Endothelial cell of umbilical vein (primary cell): ENCODE measurements around the gene SIVA1. TPM values are rescaled to one million over a fixed set of nuclear protein-coding genes. Genes with fewer than 3 reads are reported as not detected.

ENCODE experiments used
- BruUV-seq: library from RNA; stranded (reverse); fragments of 400-500 nt; replicated peaks from 2 replicates; lab custom pipeline; 2021; lab: Mats Ljungman, UMichigan
- CTCF ChIA-PET: fragments of 300-600, 350-600 bp; sonication (Branson Sonifier 250); formaldehyde crosslinking; loops from one replicate; lab custom pipeline; 2021; ENCODE audit warnings: antibody characterized with exemption, inconsistent platforms; lab: Charles Lee
- POLR2A ChIA-PET: fragments of 300-600, 350-600 bp; sonication (Branson Sonifier 250); formaldehyde crosslinking; loops from one replicate; lab custom pipeline; 2021; ENCODE audit warnings: antibody characterized with exemption, inconsistent platforms; lab: Charles Lee
- DNase-seq: peaks from one replicate; pipeline ENCODE4 v3.0.0-alpha.2; 2011; ENCODE audit warnings: low read depth, low spot score
- FAIRE-seq: peaks from 2 replicates; lab custom pipeline; 2011; peaks lifted over from hg19 to GRCh38; lab: Jason Lieb, UNC
- H2AFZ ChIP-seq: 2 replicates; pipeline ENCODE4 v1.6.0; 2012; ENCODE audit warnings: low read depth, low read length, control low read depth, inconsistent platforms
- H3K27ac ChIP-seq: 2 replicates; pipeline ENCODE4 v1.5.1; 2011; ENCODE audit warnings: low read depth, mild to moderate bottlenecking, control low read depth, low read length, moderate library complexity; ENCODE audit not compliant: insufficient read depth
- H3K27me3 ChIP-seq, 2 experiments: 2 replicates each; pipeline versions ENCODE4 v1.6.0 to v1.6.1; 2011; ENCODE audit warnings: low read length in 2 of 2, mixed read lengths in 1 of 2; ENCODE audit not compliant: control insufficient read depth in 2 of 2, insufficient read depth in 2 of 2
- H3K36me3 ChIP-seq, 2 experiments: 2 replicates in 1 of 2; 3 replicates in 1 of 2; pipeline ENCODE4 v1.5.1; 2011; ENCODE audit warnings: low read length in 2 of 2, mild to moderate bottlenecking in 1 of 2, moderate library complexity in 1 of 2; ENCODE audit not compliant: control insufficient read depth in 2 of 2, insufficient read depth in 2 of 2; ENCODE audit errors: extremely low read depth in 1 of 2
- H3K4me1 ChIP-seq: 3 replicates; pipeline ENCODE4 v1.5.1; 2011; ENCODE audit warnings: mild to moderate bottlenecking, low read length; ENCODE audit not compliant: control insufficient read depth, insufficient read depth; ENCODE audit errors: extremely low read depth
- H3K4me2 ChIP-seq: 2 replicates; pipeline ENCODE4 v1.6.1; 2011; ENCODE audit warnings: low read length, control low read depth, mixed read lengths; ENCODE audit not compliant: insufficient read depth
- H3K4me3 ChIP-seq, 3 experiments: fragments of 200-600 bp in 1 of 3; sonication (generic), shearing (Covaris generic) in 1 of 3; replicated peaks in 1 of 3; 2 replicates each; pipeline ENCODE4 v1.5.1; 2011 to 2016; ENCODE audit warnings: control low read depth in 3 of 3, low read length in 3 of 3, mild to moderate bottlenecking in 2 of 3, inconsistent platforms in 1 of 3, low read depth in 1 of 3, moderate library complexity in 1 of 3; ENCODE audit not compliant: insufficient read depth in 1 of 3
- H3K79me2 ChIP-seq: 2 replicates; pipeline ENCODE4 v1.6.0; 2012; ENCODE audit warnings: low read length, inconsistent platforms; ENCODE audit not compliant: control insufficient read depth, insufficient read depth
- H3K9ac ChIP-seq: replicated peaks from 2 replicates; pipeline ENCODE3; 2011; ENCODE audit warnings: low read length, control low read depth; ENCODE audit not compliant: insufficient read depth; ENCODE audit errors: extremely low read depth
- H3K9me1 ChIP-seq: replicated peaks from 3 replicates; pipeline ENCODE4 v1.6.0; 2011; ENCODE audit warnings: mild to moderate bottlenecking, low read length; ENCODE audit not compliant: control insufficient read depth, insufficient read depth; ENCODE audit errors: extremely low read depth
- H3K9me3 ChIP-seq: replicated peaks from 2 replicates; pipeline ENCODE4 v1.5.1; 2012; ENCODE audit warnings: low read length, inconsistent platforms; ENCODE audit not compliant: control insufficient read depth, insufficient read depth
- H4K20me1 ChIP-seq: replicated peaks from 2 replicates; pipeline ENCODE3; 2011; ENCODE audit warnings: mild to moderate bottlenecking, low read length; ENCODE audit not compliant: control insufficient read depth, insufficient read depth; ENCODE audit errors: extremely low read depth
- CTCF ChIP-seq, 2 donors: IDR thresholded peaks; 1 replicate in 1 of 2; 2 replicates in 1 of 2; pipeline ENCODE4 v1.5.1; 2011; ENCODE audit warnings: low read length in 2 of 2, mild to moderate bottlenecking in 2 of 2, moderate library complexity in 2 of 2, control low read depth in 1 of 2, inconsistent platforms in 1 of 2, low read depth in 1 of 2; ENCODE audit not compliant: insufficient read depth in 1 of 2; ENCODE audit errors: extremely low read depth in 1 of 2
- EZH2 ChIP-seq: IDR thresholded peaks from 2 replicates; pipeline ENCODE4 v1.6.1; 2012; ENCODE audit warnings: borderline replicate concordance, low read depth, mild to moderate bottlenecking, moderate library complexity, low read length, inconsistent platforms; ENCODE audit not compliant: severe bottlenecking
- FOS ChIP-seq: IDR thresholded peaks from 2 replicates; pipeline ENCODE4 v1.6.1; 2011; ENCODE audit warnings: mild to moderate bottlenecking, low read length, moderate library complexity, borderline replicate concordance; ENCODE audit not compliant: insufficient read depth
- GATA2 ChIP-seq: IDR thresholded peaks from 2 replicates; pipeline ENCODE4 v1.7.0; 2011; ENCODE audit warnings: low read depth, mild to moderate bottlenecking, moderate library complexity, mixed read lengths, low read length; ENCODE audit not compliant: insufficient read length, insufficient read depth
- JUN ChIP-seq: IDR thresholded peaks from 2 replicates; pipeline ENCODE4 v1.6.1; 2011; ENCODE audit warnings: borderline replicate concordance, low read depth; ENCODE audit not compliant: insufficient read length, insufficient read depth
- MAX ChIP-seq: IDR thresholded peaks from 2 replicates; pipeline ENCODE4 v1.6.1; 2011; ENCODE audit not compliant: insufficient read depth, insufficient read length
- MYC ChIP-seq: IDR thresholded peaks from one replicate; pipeline ENCODE4 v1.6.1; 2011; ENCODE audit warnings: mild to moderate bottlenecking, low read depth, low read length
- POLR2A ChIP-seq: IDR thresholded peaks from 2 replicates; pipeline ENCODE4 v1.6.1; 2012; ENCODE audit warnings: low read depth, mild to moderate bottlenecking, control low read depth, low read length
- POLR2AphosphoS5 ChIP-seq: IDR thresholded peaks from 2 replicates; pipeline ENCODE4 v1.6.1; 2012; ENCODE audit warnings: low read depth, mild to moderate bottlenecking, control low read depth, low read length, moderate library complexity; ENCODE audit not compliant: insufficient read depth
- dilution Hi-C: fragments of 300-500 bp; cut with MboI; formaldehyde crosslinking; loops from one replicate; pipeline ENCODE4 v1.15.0; 2019; ENCODE audit warnings: low sequenced_read_pairs; ENCODE audit not compliant: extremely low pct_ligation_motif_present
- intact Hi-C: fragments of 100-400 bp; cut with micrococcal nuclease; formaldehyde crosslinking; loops from one replicate; pipeline ENCODE4 v1.10.0; 2022
- polyA plus RNA-seq, 4 experiments: library from polyadenylated mRNA; depleted of rRNA in 3 of 4; stranded (reverse) in 3 of 4; unstranded in 1 of 4; fragments of >200 nt; gene quantifications; 2 replicates each; pipeline versions ENCODE4 v1.2.1 to v1.2.3, GENCODE V29; 2011 to 2012; ENCODE audit warnings: missing spikeins in 1 of 4
- total RNA-seq: library from RNA; stranded (reverse); gene quantifications from 2 replicates; pipeline ENCODE4 v1.2.3, GENCODE V29; 2021

The SIVA1 gene
- total and polyA plus RNA-seq, 2 donors (not counting 3 experiments of a cell fraction or from before 2014, with no cell fraction given), result 101 to 299 TPM

- Histone ChIP-seq H3K27me3 (no peaks in the 10 kb centered on the region), H3K9me1 (no peaks in the 10 kb centered on the region), H3K9ac (no peak overlapping the region), H3K4me3 (no peak overlapping the region), H3K27ac (no peak overlapping the region), H3K4me1 (no peaks in the 10 kb centered on the region), H3K36me3 (peaks cover 0 to 19% of the 10 kb centered on the region in 2 experiments), H4K20me1 (no peaks in the 10 kb centered on the region), H2AFZ (no peak overlapping the region), H3K9me3 (no peaks in the 10 kb centered on the region), H3K4me2 (no peak overlapping the region), H3K79me2 (peaks cover 38% of the 10 kb centered on the region)
- no peak for FAIRE-seq
- POLR2A ChIA-PET, result no interaction called here
- TF ChIP-seq POLR2A (no peak), EZH2 (no peak), MYC (no peak), JUN (no peak), POLR2AphosphoS5 (no peak), FOS (no peak), CTCF (IDR thresholded peaks at IDR 0.05; ENCODE audit: extremely low read depth in 1 of 2, insufficient read depth in 1 of 2, low read depth in 1 of 2, low read length in 2 of 2) (no peak), GATA2 (no peak), MAX (no peak)
- BruUV-seq, result no TSS peak
- dilution Hi-C loops, result no loop called here
- intact Hi-C loops, result no loop called here
- no peak for DNase-seq
- CTCF ChIA-PET, result interaction anchor here (0.8 kb wide), 1 partner anchor 17 kb away, joined by 4 read pairs; no protein-coding TSS in a partner anchor
These were observed 33.2 kb downstream of the SIVA1 start for GRCh38 chr14:104786091-104786586.
